Iris pigment epithelial cell (primary cell): Measurements from ENCODE around the gene PKD1L1.

Experiments
- DNase-seq: peaks from one replicate; pipeline ENCODE4 v3.0.0-alpha.2; 2011; ENCODE audit warnings: low read depth

The PKD1L1 gene

DNA sequence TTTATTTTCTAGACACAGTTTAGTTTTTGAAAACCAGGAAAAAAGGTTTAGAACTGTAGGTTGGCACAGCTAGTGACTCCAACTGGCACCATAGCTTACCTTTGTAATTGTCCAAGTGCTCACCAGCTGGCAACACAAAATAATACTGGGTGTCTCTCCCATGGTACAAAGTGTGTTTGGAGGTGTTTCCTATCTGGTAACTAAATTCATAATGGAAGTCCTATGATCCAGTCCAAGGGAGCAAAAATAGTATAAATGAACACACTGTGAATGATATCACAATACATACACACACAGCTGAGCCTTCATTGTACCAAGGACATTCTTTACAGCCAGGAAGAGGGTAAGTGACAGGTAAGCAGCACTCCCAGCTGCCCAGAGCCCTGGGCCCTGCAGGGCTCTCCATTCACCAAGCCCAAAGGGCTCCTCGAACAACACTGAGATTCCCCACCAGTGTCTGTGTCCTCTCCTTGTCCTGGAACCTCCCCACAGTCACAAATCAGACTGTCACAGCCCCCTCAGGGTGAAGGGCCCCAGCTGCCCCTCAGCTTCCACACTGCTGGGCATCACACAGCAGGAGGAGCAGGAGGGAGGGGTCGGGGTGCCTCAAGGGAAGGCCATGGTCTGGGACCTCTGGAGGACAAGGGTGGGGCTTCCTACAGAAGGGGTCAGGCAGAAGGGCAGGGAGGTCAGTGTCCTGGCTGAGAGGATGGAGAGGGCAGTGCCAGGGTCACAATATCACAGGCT lies 72.1 kb downstream of the PKD1L1 start:
- no peak for DNase-seq

DNA sequence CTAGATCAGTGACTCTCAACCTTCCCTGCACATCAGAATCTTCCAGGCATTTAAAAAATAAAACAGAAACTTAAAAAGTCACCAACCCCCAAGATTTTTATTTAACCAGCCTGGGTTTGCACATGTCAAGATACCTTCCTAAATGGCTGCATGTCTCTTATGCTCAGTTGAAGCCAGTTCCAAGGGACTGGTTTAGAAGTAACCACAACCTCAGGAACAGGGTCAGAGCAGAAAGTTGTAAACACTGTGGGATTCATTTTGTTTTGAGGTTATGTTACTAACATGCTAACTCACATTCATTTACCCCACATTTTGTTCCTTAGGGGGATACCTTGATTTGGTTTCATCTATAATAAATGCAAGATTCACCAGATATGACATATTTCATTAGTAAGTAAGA lies 72.9 kb downstream of the PKD1L1 start:
- no peak for DNase-seq

- DNase-seq: peak; percentile 42
Observed at GRCh38 chr7:47873762-47874161, 74.5 kb downstream of the PKD1L1 start.

DNA sequence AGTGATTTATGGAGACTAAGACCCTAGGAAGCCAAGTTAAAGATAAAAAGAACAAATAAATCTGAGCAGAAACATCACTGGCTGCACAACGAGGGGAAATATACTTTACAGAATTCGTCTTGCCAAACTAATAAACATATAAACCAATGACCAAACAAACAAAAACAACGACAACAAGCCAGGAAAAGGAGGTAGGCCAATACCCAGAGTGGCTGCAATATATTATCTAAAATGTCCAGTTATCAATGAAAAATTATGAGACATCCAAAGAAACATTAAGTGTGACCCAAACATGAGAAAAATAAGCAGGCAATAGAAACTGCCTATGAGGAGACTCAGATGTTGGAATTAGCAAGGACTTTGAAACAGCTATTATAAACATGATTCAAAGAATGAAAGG lies 81.0 kb downstream of the PKD1L1 start:
- DNase-seq: no peak

- DNase-seq: no peak
Observed at GRCh38 chr7:47866120-47866519, 82.1 kb downstream of the PKD1L1 start.

- DNase-seq: no peak
Observed at GRCh38 chr7:47852330-47853245, 95.7 kb downstream of the PKD1L1 start.

- peak; percentile 4 for DNase-seq
Observed at GRCh38 chr7:47847207-47847606, 101.1 kb downstream of the PKD1L1 start.

GRCh38 chr7:47846138-47846836 lies 102.0 kb downstream of the PKD1L1 start:
- DNase-seq: peak; percentile 44

GRCh38 chr7:47844311-47844710 lies 104.0 kb downstream of the PKD1L1 start:
- DNase-seq: no peak

GRCh38 chr7:47843291-47843690 lies 105.0 kb downstream of the PKD1L1 start:
- no peak for DNase-seq

- no peak for DNase-seq
Observed at GRCh38 chr7:47839381-47839780, 108.9 kb downstream of the PKD1L1 start.

DNA sequence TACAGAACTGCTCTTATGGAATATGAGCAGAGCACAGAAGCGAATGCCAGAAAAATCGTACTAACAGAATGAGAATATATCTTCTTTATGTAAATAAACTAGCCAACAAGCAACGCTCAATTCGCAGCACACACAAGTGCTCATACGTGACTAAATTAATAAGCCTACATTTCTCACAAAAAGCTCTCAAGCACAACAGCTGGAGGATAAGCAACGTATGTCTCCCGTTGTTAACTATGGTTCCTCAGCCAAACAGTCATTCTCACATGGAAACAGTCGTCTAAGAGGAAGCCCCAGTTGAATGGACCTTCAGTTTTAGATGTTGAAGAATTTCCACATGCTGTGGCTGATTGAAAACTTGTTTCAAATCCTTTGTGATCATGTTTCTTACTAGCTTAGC lies 110.4 kb downstream of the PKD1L1 start:
- DNase-seq: no peak

DNA sequence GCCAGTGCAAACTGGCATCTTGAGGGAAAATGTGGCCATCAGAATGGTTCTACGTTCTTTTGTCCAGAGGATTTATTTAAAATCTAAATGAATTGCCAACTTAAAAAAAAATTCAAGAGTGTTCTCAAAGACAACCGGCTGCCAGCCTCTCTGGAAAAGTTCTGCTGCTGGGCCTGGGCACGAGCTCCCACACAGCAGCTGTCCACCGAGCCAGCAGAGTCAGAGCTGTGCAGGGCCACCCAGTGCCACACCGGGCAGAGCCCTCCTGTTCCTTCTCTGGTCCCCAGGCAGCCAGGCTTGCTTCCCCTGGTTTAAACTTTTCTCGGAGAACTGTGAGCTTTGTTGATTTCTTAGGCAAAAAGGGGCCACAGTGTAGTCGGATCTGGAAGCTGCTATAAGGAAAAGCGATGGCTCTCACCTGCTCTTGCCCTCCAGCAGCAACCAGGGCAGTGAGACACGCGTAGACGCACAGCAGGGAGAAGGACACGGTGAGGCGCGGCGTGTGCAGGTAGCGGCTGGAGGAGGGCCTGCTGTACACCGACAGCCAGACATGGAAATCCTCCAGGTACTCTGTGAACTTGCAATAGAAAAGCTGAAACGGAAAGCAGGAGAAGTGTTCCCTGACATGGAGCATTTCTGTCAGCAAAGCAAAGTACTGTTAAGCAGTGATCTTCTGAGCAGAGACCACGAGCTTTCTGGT lies 111.6 kb downstream of the PKD1L1 start:
- DNase-seq: no peak

GRCh38 chr7:47836080-47836479 lies 112.2 kb downstream of the PKD1L1 start:
- DNase-seq: no peak

DNA sequence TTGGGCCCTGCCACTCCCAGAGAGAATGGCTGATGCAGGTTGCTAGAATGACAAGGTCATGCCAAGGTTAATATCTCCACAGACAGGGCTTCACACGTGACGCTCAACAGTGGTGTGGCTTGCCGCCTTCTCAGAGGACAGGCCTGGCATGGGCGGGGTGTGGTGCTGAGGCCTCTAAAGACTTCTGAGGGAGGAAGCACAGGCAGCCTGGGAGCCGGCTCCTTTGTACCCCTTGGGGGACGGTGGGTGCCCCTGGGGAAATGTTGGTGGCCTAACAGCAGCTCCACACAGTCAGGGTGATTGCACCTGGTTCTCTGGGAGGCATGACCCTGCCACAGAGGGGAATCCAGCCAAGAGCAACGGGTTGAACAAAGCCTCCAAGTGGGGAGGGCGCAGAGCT lies 115.1 kb downstream of the PKD1L1 start:
- no peak for DNase-seq

DNA sequence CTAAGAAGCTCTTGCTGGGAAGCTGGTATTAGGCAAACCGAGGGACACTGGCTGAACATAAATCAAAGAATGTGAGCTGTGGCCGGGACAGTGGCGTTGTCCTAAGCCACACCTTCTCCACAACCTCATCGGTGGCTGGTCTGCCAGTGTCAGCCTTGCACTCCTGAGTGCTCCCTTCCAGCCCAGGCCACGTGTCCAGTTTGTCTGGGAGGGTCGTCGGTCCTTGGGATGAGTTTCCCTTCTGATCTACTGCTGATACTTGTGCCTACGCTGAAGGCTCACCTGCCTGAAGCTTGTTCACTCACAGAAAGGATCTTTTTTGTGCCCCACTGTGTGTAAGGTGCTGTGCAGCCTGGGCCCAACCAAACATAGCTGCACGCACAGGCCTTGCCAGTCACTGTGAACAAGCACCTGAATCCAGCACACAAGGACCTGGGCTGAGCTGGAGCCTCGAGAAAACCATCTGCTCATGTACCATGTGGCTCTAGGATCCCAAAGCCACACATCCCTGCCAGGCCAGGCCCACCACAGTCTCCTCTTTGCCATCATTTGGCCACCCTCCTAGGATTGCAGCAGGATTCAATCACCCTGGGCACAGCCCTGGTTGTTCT lies 116.1 kb downstream of the PKD1L1 start:
- DNase-seq: no peak

- DNase-seq: no peak
Observed at GRCh38 chr7:47830015-47830414, 118.3 kb downstream of the PKD1L1 start.

DNA sequence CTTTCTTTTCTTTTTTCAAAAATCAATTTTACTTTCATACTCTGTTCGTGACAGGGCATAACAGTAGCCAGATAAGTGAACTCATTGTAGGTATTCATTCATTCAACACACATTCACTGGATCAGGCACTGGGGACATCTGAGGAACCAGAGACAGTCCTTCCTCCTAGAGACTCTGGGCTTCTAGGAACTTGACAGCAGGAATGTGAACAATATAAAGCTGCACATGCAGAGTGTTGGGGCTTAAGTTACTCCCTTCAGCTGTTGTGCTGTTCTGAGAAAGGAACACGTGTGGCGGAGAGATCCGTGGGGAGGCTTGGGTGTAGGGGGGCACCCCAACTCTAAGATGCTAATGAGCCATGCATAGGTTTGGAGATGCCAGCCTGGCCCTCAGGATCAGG lies 120.4 kb downstream of the PKD1L1 start:
- DNase-seq: no peak

GRCh38 chr7:47827351-47827756 lies 120.9 kb downstream of the PKD1L1 start:
- no peak for DNase-seq

GRCh38 chr7:47826754-47827153 lies 121.5 kb downstream of the PKD1L1 start:
- DNase-seq: no peak

DNA sequence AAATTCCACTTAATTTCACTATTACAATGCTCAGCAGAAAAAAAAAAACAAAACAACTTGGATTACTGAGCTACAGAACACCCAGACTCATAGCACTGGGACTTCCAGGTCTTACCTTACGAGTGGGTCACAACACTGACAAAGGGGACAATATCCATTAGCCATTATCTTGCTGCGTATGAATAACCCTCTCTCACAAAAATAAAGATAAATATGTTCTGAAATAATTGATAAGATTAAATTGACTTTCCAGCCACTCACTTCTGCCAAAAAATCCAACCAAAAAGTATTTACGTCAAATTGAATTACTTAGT lies 128.7 kb downstream of the PKD1L1 start:
- DNase-seq: no peak
